ENCODE results near the gene CGNL1.

Gene CGNL1

DNA sequence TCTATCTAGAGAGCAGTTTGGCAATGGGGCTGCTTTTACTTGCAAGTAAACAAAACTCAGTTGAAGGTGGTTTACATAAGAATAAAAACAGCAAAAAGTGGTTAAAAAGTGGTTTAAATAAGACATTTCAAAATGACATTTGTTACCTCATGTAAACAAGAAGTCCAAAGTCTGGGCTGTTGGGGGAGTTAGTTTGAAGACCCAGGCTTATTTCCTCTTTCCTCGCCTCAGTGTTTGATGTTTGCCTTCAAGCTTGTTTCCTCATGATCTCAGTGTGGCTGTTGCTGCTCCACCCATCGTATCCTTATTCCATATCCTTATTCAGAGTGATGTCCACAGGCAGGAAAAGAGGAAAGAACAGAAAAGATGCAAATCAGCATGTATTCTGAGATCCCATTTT is 15.2 kb downstream of the CGNL1 start:
- H3K4me3 ChIP-seq (ENCODE audit: low read depth, low read length): no peak overlapping the region
- TF ChIP-seq, protein P1, sequence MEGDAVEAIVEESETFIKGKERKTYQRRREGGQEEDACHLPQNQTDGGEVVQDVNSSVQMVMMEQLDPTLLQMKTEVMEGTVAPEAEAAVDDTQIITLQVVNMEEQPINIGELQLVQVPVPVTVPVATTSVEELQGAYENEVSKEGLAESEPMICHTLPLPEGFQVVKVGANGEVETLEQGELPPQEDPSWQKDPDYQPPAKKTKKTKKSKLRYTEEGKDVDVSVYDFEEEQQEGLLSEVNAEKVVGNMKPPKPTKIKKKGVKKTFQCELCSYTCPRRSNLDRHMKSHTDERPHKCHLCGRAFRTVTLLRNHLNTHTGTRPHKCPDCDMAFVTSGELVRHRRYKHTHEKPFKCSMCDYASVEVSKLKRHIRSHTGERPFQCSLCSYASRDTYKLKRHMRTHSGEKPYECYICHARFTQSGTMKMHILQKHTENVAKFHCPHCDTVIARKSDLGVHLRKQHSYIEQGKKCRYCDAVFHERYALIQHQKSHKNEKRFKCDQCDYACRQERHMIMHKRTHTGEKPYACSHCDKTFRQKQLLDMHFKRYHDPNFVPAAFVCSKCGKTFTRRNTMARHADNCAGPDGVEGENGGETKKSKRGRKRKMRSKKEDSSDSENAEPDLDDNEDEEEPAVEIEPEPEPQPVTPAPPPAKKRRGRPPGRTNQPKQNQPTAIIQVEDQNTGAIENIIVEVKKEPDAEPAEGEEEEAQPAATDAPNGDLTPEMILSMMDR (IDR thresholded peaks at IDR 0.05; ENCODE audit: low read depth, low read length): no peak

DNA sequence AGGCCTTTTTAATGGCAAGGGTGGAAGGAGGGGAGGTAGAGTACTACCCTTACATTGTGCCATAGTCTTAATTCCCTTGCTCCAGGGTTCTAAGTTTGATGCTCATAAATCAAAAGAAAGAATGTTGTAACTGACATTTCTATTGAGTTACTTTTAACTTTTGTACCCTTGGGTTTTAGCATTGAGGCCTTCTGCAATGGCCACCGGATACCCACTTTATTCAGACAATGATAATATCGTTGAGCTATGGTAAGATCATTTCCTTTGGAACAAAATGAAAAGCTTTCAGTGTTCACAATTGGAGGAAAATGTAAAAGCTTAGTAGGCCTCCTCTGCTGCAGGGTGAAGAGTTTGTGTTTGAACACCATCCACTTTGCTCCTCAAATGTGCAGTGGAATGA is 16.8 kb downstream of the CGNL1 start:
- TF ChIP-seq, protein P1 (IDR thresholded peaks at IDR 0.05; ENCODE audit: low read depth, low read length): no peak
- no peak overlapping the region for H3K4me3 ChIP-seq (ENCODE audit: low read depth, low read length)

DNA sequence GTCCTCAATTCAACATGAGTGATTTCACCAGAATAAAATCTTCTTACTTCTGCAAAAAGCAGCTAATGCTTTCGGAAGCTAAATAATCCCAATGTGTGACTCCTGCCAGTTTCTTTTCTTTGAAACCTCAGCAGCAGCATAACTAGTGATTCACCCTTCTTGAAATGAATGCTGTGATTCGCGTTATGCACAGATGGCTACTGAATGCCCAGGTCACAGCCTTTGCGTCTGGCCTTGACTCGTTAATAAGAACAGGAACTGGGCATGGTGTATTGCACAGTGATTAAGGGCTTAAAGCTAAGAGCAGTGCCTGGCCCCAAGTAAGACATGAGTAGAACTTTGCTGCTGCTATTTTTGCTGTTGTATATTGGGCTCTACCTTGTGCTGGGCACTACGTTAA is 19.0 kb downstream of the CGNL1 start:
- no peak overlapping the region for H3K4me3 ChIP-seq (ENCODE audit: low read depth, low read length)

DNA sequence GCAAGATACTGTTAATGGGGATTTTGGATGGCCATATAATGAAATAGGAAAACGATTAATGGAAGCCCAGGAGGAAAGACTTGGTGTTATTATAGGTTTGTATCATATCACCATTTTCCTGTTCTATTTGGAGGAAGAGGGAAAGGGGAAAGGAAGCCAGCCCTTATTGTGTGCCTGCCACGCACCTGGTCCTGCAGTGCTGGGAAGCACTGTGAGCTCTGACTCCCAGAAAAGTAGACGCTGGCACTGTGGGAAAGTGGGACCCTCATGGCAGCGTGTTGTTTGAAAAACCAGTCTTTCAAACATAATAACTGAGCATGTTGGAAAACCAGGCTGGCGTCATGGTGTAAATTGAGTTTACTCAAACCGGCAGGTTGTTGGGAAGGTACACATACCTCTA is 22.0 kb downstream of the CGNL1 start:
- no peak overlapping the region for H3K4me3 ChIP-seq (ENCODE audit: low read depth, low read length)
- TF ChIP-seq, protein P1 (IDR thresholded peaks at IDR 0.05; ENCODE audit: low read depth, low read length): no peak

More for the DNA sequence above, 19.0 kb downstream of the CGNL1 start:
- TF ChIP-seq, protein P1 (IDR thresholded peaks at IDR 0.05; ENCODE audit: low read depth, low read length): no peak

DNA sequence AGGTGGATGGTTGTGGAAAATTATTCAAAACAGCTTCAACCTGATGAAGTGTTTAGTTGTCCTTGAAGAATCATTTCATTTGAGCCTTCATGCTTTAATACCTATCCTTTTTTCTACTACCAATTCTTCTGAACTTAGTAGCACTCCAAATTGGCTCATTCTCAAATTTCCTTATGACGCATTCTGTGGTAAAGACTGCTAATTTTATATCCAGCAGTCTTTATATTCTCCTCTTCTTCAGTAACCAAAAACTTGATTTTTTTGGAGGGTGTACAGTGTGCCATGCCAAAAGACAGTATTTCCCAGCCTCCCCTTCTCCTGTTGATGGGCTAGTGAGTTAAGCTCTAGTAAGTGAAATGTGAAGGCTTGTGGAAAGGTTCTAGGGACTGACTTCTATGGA is 25.2 kb downstream of the CGNL1 start:
- TF ChIP-seq, protein P1 (IDR thresholded peaks at IDR 0.05; ENCODE audit: low read depth, low read length): no peak
- H3K4me3 ChIP-seq (ENCODE audit: low read depth, low read length): no peak overlapping the region

DNA sequence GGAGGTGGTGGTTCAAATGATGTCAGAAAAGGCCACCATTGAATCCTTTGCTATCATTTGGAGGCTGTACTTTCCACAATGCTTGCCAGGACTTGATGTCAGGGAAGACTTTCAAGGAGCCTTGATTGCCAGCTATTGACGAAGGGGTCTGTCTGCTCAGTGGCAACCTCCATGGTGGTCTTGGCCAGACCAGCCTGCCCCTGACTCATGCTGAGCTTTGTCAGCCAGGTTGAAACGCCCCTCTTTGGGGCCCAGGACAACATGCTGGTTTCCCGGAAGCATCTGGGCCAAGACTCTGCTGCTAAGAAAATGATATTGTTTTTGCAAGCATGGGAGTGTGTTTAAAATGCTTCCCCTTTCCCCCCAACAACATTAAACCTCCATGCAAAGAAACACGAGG is 26.7 kb downstream of the CGNL1 start:
- H3K4me3 ChIP-seq (ENCODE audit: low read depth, low read length): no peak overlapping the region
- TF ChIP-seq, protein P1 (IDR thresholded peaks at IDR 0.05; ENCODE audit: low read depth, low read length): no peak

DNA sequence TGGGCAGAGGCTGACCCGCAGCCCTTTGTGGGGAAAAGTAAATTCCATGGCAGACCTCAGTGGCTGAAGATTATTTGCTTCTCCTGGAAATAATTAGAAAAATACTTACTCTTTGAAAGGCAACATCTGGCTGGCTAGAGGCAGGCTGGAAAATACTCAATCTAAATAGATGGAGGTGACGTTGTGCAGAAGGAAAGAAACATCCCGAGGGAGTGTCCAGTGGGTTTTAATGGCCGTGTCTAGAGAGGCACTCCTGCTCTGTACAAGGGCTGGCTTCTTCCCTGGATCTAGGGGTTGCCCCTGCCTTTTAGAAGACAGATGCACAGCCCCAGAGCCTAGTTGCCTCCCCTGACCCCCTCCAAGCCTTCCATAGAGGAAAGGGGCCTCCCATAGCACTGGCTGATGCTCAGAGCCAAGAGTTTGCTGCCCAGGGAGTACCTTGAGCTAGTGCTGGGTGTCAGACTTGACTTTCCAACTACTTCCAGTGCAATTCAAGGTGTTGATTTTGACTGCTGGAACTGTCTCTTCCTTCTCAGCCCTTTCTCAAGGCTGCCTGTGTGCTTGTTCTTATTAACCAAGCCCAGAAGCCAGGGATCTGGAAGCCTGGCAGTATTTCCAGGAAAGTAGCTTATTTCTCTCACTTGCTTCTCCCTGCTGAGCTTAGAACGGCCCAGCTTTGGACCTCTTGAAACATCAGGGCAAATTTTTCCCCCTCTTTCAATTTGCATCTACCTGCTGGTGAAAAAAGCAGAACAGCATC is 27.4 kb downstream of the CGNL1 start:
- TF ChIP-seq, protein P1 (IDR thresholded peaks at IDR 0.05; ENCODE audit: low read depth, low read length): no peak
- no peak overlapping the region for H3K4me3 ChIP-seq (ENCODE audit: low read depth, low read length)
